ENCODE measurements around the gene ARAP2. TPM values are rescaled to one million over a fixed set of nuclear protein-coding genes. Genes with fewer than 3 reads are reported as not detected.
A peak's percentile ranks its signal among the peaks of the same experiment; 100 is the strongest.

ARAP2 gene, protein sequence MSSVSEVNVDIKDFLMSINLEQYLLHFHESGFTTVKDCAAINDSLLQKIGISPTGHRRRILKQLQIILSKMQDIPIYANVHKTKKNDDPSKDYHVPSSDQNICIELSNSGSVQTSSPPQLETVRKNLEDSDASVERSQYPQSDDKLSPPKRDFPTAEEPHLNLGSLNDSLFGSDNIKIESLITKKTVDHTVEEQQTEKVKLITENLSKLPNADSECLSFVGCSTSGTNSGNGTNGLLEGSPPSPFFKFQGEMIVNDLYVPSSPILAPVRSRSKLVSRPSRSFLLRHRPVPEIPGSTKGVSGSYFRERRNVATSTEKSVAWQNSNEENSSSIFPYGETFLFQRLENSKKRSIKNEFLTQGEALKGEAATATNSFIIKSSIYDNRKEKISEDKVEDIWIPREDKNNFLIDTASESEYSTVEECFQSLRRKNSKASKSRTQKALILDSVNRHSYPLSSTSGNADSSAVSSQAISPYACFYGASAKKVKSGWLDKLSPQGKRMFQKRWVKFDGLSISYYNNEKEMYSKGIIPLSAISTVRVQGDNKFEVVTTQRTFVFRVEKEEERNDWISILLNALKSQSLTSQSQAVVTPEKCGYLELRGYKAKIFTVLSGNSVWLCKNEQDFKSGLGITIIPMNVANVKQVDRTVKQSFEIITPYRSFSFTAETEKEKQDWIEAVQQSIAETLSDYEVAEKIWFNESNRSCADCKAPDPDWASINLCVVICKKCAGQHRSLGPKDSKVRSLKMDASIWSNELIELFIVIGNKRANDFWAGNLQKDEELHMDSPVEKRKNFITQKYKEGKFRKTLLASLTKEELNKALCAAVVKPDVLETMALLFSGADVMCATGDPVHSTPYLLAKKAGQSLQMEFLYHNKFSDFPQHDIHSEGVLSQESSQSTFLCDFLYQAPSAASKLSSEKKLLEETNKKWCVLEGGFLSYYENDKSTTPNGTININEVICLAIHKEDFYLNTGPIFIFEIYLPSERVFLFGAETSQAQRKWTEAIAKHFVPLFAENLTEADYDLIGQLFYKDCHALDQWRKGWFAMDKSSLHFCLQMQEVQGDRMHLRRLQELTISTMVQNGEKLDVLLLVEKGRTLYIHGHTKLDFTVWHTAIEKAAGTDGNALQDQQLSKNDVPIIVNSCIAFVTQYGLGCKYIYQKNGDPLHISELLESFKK (N-terminal part only)
- 0.52 TPM for polyA plus RNA-seq (2013, experiment 1 of 4)
- 0.53 TPM for polyA plus RNA-seq (2013, experiment 2 of 4)
- polyA plus RNA-seq (2013, experiment 3 of 4), result 0.96 TPM
- 0.77 TPM for polyA plus RNA-seq (2013, experiment 4 of 4)

DNA sequence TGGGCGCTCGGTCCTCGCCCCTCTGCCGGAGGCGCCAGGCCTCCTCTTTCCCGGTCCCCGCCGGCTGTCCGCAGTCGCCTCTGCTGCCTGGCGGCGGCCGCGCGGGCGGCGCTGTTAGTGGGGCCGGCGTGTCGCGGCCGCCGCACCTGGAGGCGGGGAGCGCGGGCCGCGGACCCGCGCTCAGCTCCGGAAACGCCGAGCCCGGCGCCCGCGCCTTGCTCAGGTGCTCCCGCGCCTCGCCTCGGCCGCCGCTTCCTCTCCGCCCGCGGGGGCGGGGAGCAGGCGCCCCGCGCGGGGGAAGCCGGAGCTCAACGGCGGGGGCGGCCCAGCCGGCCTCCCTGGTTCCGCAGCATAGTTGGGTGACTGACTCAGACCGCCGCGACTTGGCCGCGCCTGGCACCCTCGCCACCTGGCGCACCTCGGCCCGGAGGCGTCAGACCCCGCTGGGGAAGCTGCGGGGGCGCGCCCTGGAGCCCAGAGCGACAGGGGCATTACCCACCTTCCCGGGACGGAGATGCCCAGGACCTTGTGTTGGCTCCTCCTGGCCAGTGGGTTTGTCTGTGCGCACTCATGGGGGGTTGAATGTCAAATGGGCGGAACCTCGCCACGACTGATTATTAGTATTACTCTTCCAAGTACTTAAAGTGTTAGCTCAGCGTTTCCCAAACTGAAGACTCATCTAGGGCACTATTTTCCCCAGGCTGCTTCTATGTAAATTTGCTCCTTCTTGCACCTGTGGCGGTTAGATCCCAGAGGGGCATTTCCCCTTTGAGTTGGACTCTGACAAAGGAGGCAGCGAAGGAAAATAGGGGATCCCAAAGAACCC, at the start of gene ARAP2:
TSS of gene ARAP2 (minus strand) at position 258 of the 826 bp plus-strand sequence. CDS start 15,028 bp downstream, outside the sequence.
- Histone ChIP-seq H3K4me1 (ENCODE audit: control insufficient read depth, insufficient read depth, low read length) (no peaks in the 10 kb centered on the region), H3K36me3 (ENCODE audit: control insufficient read depth, insufficient read depth, low read length) (no peaks in the 10 kb centered on the region), H3K9me3 (ENCODE audit: control insufficient read depth, low read length) (no peaks in the 10 kb centered on the region), H3K27me3 (ENCODE audit: control insufficient read depth, insufficient read depth, low read length, poor library complexity, severe bottlenecking) (peaks cover 30% of the 10 kb centered on the region), H3K27ac (ENCODE audit: insufficient read depth, low read depth, low read length, poor library complexity, severe bottlenecking) (no peak within 1 kb of the TSS), H3K4me3 (ENCODE audit: insufficient read depth, low read depth, low read length) (peak within 1 kb of the TSS; percentile 62)
- 2 to 3% methylated on average over 81 of the region's 81 CpGs for WGBS, 2 experiments

DNA sequence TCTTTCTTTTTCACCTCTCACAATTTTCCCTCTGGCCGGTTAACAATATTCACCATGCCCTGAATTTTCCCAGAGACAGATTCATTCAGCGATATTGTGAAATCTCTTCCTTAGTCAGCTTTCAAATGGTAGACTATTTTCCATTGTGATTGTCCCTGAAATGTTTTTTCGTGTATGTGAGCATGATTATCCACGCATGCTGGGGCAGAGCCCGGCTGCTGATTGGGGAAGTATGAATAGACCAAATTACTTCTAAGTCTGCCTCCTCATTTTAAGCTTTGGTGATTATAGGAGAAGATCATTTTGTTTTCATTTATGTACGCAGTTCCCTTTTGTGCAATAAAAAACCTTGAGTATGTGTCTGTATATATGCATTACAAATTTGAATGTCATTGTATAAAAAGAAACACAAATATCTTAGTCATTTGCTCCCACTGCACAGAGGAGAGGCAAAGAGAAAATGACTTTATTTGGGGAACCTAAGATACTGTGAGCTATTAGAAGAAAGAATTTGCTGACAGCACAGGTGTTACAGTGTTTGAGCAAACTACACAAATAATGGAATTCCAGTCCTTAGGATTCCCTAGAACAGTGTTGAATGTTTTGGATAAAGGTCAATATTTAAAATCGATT, 48.4 kb upstream of the ARAP2 start:
- H3K27ac ChIP-seq (ENCODE audit: insufficient read depth, low read depth, low read length, poor library complexity, severe bottlenecking), result no peak overlapping the region
- H3K4me1 ChIP-seq (ENCODE audit: control insufficient read depth, insufficient read depth, low read length), result no peaks in the 10 kb centered on the region
- no peaks in the 10 kb centered on the region for H3K36me3 ChIP-seq (ENCODE audit: control insufficient read depth, insufficient read depth, low read length)
- no peaks in the 10 kb centered on the region for H3K9me3 ChIP-seq (ENCODE audit: control insufficient read depth, low read length)
- WGBS, 2 experiments, result 92 to 93% methylated on average over 5 to 6 of the region's 7 CpGs
- H3K4me3 ChIP-seq (ENCODE audit: insufficient read depth, low read depth, low read length), result no peak overlapping the region
- no peaks in the 10 kb centered on the region for H3K27me3 ChIP-seq (ENCODE audit: control insufficient read depth, insufficient read depth, low read length, poor library complexity, severe bottlenecking)

DNA sequence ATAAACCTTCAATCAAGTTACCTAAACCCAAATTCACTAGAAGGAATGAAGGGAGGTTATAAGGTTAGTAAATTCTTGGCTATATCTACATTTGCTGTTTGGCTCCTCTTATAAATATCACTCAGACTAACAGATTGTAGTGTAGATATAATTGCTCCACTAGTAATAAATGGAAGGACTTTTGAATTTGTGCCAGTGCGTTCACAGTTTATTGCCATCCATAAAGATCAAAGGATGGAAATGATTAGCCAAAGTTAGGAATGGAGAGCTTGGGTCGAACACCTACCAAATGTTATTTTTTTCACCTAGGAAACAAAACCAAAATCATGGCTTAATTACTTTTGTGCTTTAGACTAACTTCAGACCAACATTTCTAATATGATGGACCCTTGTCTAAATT, 46.3 kb upstream of the ARAP2 start:
- no peaks in the 10 kb centered on the region for H3K27me3 ChIP-seq (ENCODE audit: control insufficient read depth, insufficient read depth, low read length, poor library complexity, severe bottlenecking)
- H3K9me3 ChIP-seq (ENCODE audit: control insufficient read depth, low read length), result no peaks in the 10 kb centered on the region
- no peak overlapping the region for H3K27ac ChIP-seq (ENCODE audit: insufficient read depth, low read depth, low read length, poor library complexity, severe bottlenecking)
- H3K4me1 ChIP-seq (ENCODE audit: control insufficient read depth, insufficient read depth, low read length), result no peaks in the 10 kb centered on the region
- H3K4me3 ChIP-seq (ENCODE audit: insufficient read depth, low read depth, low read length), result no peak overlapping the region
- no peaks in the 10 kb centered on the region for H3K36me3 ChIP-seq (ENCODE audit: control insufficient read depth, insufficient read depth, low read length)
- WGBS, 2 experiments, result 89 to 93% methylated on average over 2 of the region's 2 CpGs

DNA sequence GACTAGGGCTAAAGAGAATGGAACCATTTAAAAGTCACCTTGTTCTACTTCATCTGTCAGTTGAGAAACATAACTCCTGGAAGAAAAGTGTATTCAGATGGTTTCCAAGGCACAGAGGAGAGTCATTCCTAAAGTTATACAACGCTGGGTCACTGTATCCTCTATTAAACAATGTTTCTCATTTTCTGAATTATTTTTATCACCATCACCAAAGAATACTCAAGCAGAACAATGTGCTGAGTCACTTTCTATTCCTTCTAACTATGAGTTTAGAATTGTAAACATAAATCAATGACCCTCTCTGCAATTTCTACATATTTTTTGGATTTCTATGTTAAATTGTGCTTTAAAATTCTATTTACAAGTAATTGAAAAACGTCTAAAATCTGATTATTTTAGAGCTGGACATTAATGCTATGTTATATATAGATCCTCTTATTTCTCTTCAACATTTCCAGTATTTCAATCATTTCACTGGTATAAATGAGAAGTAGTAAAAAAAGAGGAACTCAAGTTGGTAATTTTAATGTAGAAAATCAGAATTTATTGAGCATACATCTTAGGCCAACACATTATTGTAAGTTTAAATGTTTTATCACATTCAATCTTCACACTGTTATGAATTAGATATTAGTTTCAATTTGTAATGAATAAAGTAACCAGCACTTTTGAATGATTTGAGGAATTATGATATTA, 44.6 kb upstream of the ARAP2 start:
- Histone ChIP-seq H3K9me3 (ENCODE audit: control insufficient read depth, low read length) (no peaks in the 10 kb centered on the region), H3K4me3 (ENCODE audit: insufficient read depth, low read depth, low read length) (no peak overlapping the region), H3K27ac (ENCODE audit: insufficient read depth, low read depth, low read length, poor library complexity, severe bottlenecking) (no peak overlapping the region), H3K36me3 (ENCODE audit: control insufficient read depth, insufficient read depth, low read length) (no peaks in the 10 kb centered on the region), H3K4me1 (ENCODE audit: control insufficient read depth, insufficient read depth, low read length) (no peaks in the 10 kb centered on the region), H3K27me3 (ENCODE audit: control insufficient read depth, insufficient read depth, low read length, poor library complexity, severe bottlenecking) (no peaks in the 10 kb centered on the region)
- WGBS, 2 experiments, result 93 to 100% methylated on average over 1 of the region's 2 CpGs

DNA sequence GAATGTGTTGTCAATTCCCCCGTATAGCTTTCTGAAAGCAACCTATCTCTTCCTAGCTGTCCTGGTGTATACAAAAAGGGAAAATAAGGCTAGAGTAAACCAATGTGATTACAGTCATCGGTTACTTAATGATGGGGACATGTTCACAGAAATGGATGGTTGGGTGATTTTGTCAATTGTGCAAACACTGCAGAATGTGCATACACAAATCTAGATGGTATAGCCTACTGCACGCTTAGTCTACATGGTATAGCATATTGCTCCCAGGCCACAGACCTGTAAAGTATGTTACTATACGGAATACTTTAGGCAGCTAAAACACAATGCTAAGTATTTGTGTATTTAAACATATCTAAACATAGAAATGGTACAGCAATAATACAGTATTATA, 42.2 kb upstream of the ARAP2 start:
- no peaks in the 10 kb centered on the region for H3K27me3 ChIP-seq (ENCODE audit: control insufficient read depth, insufficient read depth, low read length, poor library complexity, severe bottlenecking)
- H3K27ac ChIP-seq (ENCODE audit: insufficient read depth, low read depth, low read length, poor library complexity, severe bottlenecking), result no peak overlapping the region
- no peak overlapping the region for H3K4me3 ChIP-seq (ENCODE audit: insufficient read depth, low read depth, low read length)
- 97 to 98% methylated on average over 3 to 4 of the region's 4 CpGs for WGBS, 2 experiments
- H3K36me3 ChIP-seq (ENCODE audit: control insufficient read depth, insufficient read depth, low read length), result no peaks in the 10 kb centered on the region
- no peaks in the 10 kb centered on the region for H3K4me1 ChIP-seq (ENCODE audit: control insufficient read depth, insufficient read depth, low read length)
- no peaks in the 10 kb centered on the region for H3K9me3 ChIP-seq (ENCODE audit: control insufficient read depth, low read length)

DNA sequence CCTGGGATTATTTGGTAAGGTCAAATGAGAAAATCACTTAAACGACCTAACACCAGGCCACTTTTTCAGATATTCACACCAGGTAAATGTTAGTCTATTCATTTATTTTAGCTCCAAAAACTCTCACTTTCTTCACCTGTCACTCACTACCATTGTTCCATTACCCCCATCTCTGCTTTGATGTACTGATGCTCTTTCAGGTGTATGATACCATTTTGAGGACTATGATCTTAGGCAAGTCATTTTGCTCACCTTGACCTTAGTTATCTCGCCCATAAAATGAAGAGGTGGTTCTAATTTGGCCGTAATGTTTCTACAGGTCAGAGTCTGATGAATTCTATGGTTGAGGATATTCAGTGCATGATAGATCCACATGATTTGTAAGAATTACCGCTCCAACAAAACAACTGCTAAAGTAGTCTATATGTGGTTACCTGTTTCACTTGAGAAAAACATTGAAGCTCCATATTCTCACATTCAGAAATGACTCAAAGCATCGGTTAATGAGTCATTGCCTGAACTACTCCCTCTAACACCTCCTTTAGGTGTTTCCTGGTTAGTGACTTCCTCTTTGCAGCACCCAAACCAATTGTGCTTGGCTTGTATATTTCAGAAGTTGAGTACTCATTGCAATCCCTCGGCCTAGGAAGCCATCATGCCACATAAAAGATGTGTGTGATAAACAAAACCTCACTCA, 41.6 kb upstream of the ARAP2 start:
- 92 to 93% methylated on average over 6 of the region's 6 CpGs for WGBS, 2 experiments
- H3K9me3 ChIP-seq (ENCODE audit: control insufficient read depth, low read length), result no peaks in the 10 kb centered on the region
- H3K27me3 ChIP-seq (ENCODE audit: control insufficient read depth, insufficient read depth, low read length, poor library complexity, severe bottlenecking), result no peaks in the 10 kb centered on the region

DNA sequence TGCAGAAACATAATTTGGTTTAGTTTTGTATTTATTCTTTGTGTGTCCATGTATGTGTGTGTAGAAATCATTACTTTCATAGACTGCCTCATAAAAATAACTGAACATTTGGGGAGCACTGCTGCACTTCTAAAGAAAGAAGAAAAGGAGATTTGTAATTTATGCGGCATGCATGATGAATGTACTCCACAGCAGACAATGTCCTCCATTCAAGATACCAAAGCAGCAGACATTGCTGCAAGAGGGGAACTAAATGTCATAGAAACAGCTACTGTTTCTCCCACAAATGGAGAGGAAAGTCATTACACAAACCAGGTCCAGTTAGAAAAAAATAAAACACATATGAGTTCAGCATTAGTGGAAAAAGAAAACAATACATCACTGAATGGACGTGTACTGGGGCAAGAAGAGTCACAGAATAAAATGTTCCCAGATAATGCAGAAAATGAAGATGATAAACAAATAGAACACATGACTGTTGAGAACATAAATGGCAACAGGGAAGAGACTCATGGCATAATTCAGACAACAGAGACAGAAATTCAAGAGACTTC, 39.7 kb upstream of the ARAP2 start:
- Histone ChIP-seq H3K4me3 (ENCODE audit: insufficient read depth, low read depth, low read length) (no peak overlapping the region), H3K4me1 (ENCODE audit: control insufficient read depth, insufficient read depth, low read length) (no peaks in the 10 kb centered on the region), H3K9me3 (ENCODE audit: control insufficient read depth, low read length) (no peaks in the 10 kb centered on the region), H3K36me3 (ENCODE audit: control insufficient read depth, insufficient read depth, low read length) (no peaks in the 10 kb centered on the region), H3K27me3 (ENCODE audit: control insufficient read depth, insufficient read depth, low read length, poor library complexity, severe bottlenecking) (no peaks in the 10 kb centered on the region), H3K27ac (ENCODE audit: insufficient read depth, low read depth, low read length, poor library complexity, severe bottlenecking) (no peak overlapping the region)
- WGBS, 2 experiments, result 94 to 100% methylated on average over 1 to 2 of the region's 2 CpGs

More for the DNA sequence above, 41.6 kb upstream of the ARAP2 start:
- H3K36me3 ChIP-seq (ENCODE audit: control insufficient read depth, insufficient read depth, low read length), result no peaks in the 10 kb centered on the region
- H3K4me1 ChIP-seq (ENCODE audit: control insufficient read depth, insufficient read depth, low read length), result no peaks in the 10 kb centered on the region
- H3K4me3 ChIP-seq (ENCODE audit: insufficient read depth, low read depth, low read length), result no peak overlapping the region
- H3K27ac ChIP-seq (ENCODE audit: insufficient read depth, low read depth, low read length, poor library complexity, severe bottlenecking), result no peak overlapping the region

DNA sequence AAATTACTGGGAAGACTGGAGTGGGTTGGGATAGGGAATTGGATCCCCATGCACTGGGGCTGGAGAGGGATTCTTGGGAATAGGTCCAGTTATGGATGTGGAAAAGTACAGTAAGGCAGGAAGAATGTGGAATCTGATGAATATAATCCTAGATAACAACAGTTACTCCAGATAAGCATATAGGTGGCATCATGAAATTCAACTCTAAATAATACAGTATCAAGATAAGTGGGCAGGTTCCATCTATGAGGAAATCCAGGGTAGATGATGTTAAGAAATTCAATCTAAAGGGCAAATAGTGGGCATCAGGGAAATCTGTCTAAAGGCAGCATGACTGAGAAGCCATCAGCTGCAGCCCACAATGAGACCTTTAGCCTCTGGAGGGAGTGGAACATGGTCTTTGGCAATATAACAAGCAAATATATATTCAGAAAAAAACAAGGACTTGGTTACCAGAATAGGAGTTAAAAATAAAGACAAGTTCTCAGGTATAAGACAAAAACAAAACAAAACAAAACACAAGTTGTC, 38.3 kb upstream of the ARAP2 start:
- H3K9me3 ChIP-seq (ENCODE audit: control insufficient read depth, low read length), result no peaks in the 10 kb centered on the region
- H3K27me3 ChIP-seq (ENCODE audit: control insufficient read depth, insufficient read depth, low read length, poor library complexity, severe bottlenecking), result no peaks in the 10 kb centered on the region

More for the DNA sequence above, 38.3 kb upstream of the ARAP2 start:
- Histone ChIP-seq H3K4me3 (ENCODE audit: insufficient read depth, low read depth, low read length) (no peak overlapping the region), H3K36me3 (ENCODE audit: control insufficient read depth, insufficient read depth, low read length) (no peaks in the 10 kb centered on the region), H3K27ac (ENCODE audit: insufficient read depth, low read depth, low read length, poor library complexity, severe bottlenecking) (no peak overlapping the region), H3K4me1 (ENCODE audit: control insufficient read depth, insufficient read depth, low read length) (no peaks in the 10 kb centered on the region)
